Mammary microvascular endothelial cell (primary cell): Measurements from ENCODE around the gene MASP1. TPM values are rescaled to one million over a fixed set of nuclear protein-coding genes. Genes with fewer than 3 reads are reported as not detected.

ENCODE experiments used
- total RNA-seq: library from RNA; depleted of rRNA; stranded (reverse); fragments of >200 nt; gene quantifications from 2 replicates; pipeline ENCODE4 v1.2.3, GENCODE V29; 2015

Gene MASP1
- total RNA-seq = 0.13 TPM in 1 of 2 replicates, not detected in the other

GRCh38 chr3:187291512-187292132 is at the start of gene MASP1:
MASP1 (minus strand) TSS chr3:187291737; CDS start chr3:187291632, 105 bp downstream.

GRCh38 chr3:187197335-187197649 is 94.2 kb downstream of the MASP1 start, which contains the start of gene RTP1:
RTP1 (plus strand) TSS chr3:187197486; CDS start chr3:187197516, 30 bp downstream.

Other genes with a start within 250 kb of the MASP1 start
- 50.4 and 58.6 TPM in 2 replicates for gene RPL39L, start 152.2 kb downstream of the MASP1 start, total RNA-seq
- not detected in 2 replicates for gene RTP1, start 94.3 kb downstream of the MASP1 start, total RNA-seq
- gene RTP4, start 76.6 kb upstream of the MASP1 start, total RNA-seq = 5.5 and 8.3 TPM in 2 replicates